RWPE2 (cell line): ENCODE measurements around the gene CAMK2B.

ENCODE experiments used
- ATAC-seq: fragments of 200-7000 bp; cut with Tn5 transposase; 3 replicates; pipeline ENCODE4 v1.9.1; 2021; ENCODE audit warnings: low read depth
- DNase-seq: peaks from one replicate; pipeline ENCODE4 v3.0.0-alpha.2; 2020; ENCODE audit warnings: low spot score
- H3K27ac ChIP-seq: fragments of 450-650 bp; 2 replicates; pipeline ENCODE4 v1.5.1; 2017; ENCODE audit warnings: mild to moderate bottlenecking; ENCODE audit not compliant: poor library complexity, severe bottlenecking
- H3K27me3 ChIP-seq: fragments of 250-450 bp; sonication (Bioruptor Pico); 2 replicates; pipeline ENCODE4 v1.5.1; 2021; ENCODE audit warnings: mild to moderate bottlenecking, moderate library complexity; ENCODE audit not compliant: insufficient read depth, poor library complexity, severe bottlenecking
- H3K36me3 ChIP-seq: fragments of 250-450 bp; sonication (Bioruptor Pico); 2 replicates; pipeline ENCODE4 v1.5.1; 2020; ENCODE audit warnings: low read depth, mild to moderate bottlenecking, moderate library complexity
- H3K4me1 ChIP-seq: fragments of 250-450 bp; sonication (Bioruptor Pico); 2 replicates; pipeline ENCODE4 v1.5.1; 2021; ENCODE audit warnings: mild to moderate bottlenecking, moderate library complexity; ENCODE audit not compliant: insufficient read depth, poor library complexity, severe bottlenecking
- H3K4me3 ChIP-seq: fragments of 250-450 bp; sonication (Bioruptor Pico); 2 replicates; pipeline ENCODE4 v1.5.1; 2021; ENCODE audit warnings: mild to moderate bottlenecking, moderate library complexity; ENCODE audit not compliant: severe bottlenecking
- H3K9me3 ChIP-seq: fragments of 250-450 bp; sonication (Bioruptor Pico); 2 replicates; pipeline ENCODE4 v1.5.1; 2021; ENCODE audit warnings: mild to moderate bottlenecking, moderate library complexity; ENCODE audit not compliant: severe bottlenecking
- TF ChIP-seq, protein P1 (sequence below): fragments of 450-650 bp; IDR thresholded peaks from one replicate; pipeline ENCODE4 v1.5.1; 2017; ENCODE audit warnings: mild to moderate bottlenecking, moderate library complexity; ENCODE audit not compliant: poor library complexity, severe bottlenecking

The CAMK2B gene

DNA sequence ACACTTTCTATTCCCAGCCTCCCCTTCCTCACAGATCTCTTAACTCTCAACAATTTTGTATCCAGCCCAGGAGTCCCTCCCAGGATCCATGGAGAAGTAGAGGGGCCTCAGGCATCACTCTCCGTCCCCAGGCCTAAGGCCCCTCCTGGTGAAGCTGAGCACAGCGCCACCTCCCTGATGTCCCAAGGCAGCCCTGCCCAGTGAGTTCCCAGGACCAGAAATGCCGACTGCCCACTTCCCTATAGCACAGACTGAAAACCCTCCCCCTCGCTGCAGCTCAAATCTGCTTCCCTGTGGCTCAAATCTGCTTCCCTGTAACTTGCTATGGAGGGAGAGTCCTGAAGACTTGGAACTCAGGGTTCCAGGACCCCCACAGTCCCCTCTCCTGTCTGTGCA, 89.1 kb downstream of the CAMK2B start:
- H3K27me3 ChIP-seq, result no peaks in the 10 kb centered on the region
- TF ChIP-seq, protein P1, sequence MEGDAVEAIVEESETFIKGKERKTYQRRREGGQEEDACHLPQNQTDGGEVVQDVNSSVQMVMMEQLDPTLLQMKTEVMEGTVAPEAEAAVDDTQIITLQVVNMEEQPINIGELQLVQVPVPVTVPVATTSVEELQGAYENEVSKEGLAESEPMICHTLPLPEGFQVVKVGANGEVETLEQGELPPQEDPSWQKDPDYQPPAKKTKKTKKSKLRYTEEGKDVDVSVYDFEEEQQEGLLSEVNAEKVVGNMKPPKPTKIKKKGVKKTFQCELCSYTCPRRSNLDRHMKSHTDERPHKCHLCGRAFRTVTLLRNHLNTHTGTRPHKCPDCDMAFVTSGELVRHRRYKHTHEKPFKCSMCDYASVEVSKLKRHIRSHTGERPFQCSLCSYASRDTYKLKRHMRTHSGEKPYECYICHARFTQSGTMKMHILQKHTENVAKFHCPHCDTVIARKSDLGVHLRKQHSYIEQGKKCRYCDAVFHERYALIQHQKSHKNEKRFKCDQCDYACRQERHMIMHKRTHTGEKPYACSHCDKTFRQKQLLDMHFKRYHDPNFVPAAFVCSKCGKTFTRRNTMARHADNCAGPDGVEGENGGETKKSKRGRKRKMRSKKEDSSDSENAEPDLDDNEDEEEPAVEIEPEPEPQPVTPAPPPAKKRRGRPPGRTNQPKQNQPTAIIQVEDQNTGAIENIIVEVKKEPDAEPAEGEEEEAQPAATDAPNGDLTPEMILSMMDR, result no peak
- DNase-seq (no peak), ATAC-seq (no peak)
- no peaks in the 10 kb centered on the region for H3K36me3 ChIP-seq
- H3K9me3 ChIP-seq, result no peaks in the 10 kb centered on the region
- no peak overlapping the region for H3K4me3 ChIP-seq
- H3K27ac ChIP-seq, result no peak overlapping the region
- H3K4me1 ChIP-seq, result no peaks in the 10 kb centered on the region

DNA sequence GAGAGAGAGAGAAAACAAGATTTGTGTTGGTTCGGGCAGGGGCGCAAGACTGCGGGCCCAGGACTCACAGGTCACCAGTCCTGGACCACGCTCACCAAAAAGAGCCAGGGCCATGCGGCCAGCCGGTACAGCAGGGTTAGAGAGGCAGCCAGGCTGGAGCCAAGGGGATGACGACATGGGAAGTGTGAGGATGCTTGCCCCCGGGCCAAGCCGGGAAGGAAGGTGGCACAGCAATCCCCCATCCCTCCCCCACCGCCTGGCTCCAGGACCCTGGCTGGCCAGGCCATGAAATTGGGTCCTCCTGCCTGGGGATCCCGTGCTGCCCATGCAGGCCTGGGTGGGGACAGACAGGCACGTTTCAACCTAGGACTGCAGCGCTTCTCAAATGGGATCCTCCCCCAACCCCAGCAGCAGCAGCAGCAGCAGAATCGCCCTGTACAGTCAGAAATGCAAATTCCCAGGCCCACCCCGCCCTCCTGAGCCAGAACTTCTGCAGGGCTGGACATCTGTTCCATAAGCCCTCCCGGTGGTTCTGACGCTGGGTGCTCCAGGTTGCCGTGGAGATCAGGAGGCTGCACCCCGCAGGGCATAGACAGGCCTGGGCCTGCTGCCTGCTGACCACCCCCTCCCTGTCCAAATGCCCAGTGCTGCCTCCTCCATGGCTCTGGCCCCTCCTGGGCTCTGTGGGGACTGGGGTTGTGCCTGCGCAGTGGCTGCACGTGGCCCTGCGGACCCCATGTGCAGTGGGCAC, 89.6 kb downstream of the CAMK2B start:
- peak; percentile 60 for ATAC-seq
- TF ChIP-seq, protein P1, result no peak
- no peaks in the 10 kb centered on the region for H3K27me3 ChIP-seq

DNA sequence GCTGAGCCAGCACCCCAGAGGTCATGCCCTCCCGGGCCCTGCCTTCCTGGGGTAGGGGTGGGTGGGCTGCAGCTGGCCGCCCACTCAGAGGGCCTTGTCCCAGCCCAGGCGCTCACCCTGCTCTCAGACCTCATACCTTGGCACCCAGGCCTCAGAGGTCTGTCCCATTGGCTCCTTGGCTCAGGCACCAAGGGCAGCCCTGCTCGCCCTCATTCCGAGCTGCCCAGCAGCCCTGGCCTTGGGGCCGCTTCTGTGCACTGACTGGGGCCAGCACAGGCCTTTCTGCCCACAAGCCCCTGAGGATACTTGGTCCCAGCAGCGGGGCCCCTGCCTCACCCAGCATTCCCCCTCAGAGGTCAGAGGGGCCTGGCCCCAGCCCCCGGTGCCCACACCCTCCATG, 90.3 kb downstream of the CAMK2B start:
- ATAC-seq, result no peak
- no peak overlapping the region for H3K27ac ChIP-seq
- TF ChIP-seq, protein P1, result no peak
- H3K27me3 ChIP-seq, result no peaks in the 10 kb centered on the region
- no peaks in the 10 kb centered on the region for H3K9me3 ChIP-seq
- no peaks in the 10 kb centered on the region for H3K36me3 ChIP-seq
- H3K4me1 ChIP-seq, result no peaks in the 10 kb centered on the region
- no peak for DNase-seq
- H3K4me3 ChIP-seq, result no peak overlapping the region

More for the DNA sequence above, 89.6 kb downstream of the CAMK2B start:
- Histone ChIP-seq H3K9me3 (no peaks in the 10 kb centered on the region), H3K27ac (no peak overlapping the region), H3K36me3 (no peaks in the 10 kb centered on the region), H3K4me1 (no peaks in the 10 kb centered on the region), H3K4me3 (no peak overlapping the region)
- no peak for DNase-seq

DNA sequence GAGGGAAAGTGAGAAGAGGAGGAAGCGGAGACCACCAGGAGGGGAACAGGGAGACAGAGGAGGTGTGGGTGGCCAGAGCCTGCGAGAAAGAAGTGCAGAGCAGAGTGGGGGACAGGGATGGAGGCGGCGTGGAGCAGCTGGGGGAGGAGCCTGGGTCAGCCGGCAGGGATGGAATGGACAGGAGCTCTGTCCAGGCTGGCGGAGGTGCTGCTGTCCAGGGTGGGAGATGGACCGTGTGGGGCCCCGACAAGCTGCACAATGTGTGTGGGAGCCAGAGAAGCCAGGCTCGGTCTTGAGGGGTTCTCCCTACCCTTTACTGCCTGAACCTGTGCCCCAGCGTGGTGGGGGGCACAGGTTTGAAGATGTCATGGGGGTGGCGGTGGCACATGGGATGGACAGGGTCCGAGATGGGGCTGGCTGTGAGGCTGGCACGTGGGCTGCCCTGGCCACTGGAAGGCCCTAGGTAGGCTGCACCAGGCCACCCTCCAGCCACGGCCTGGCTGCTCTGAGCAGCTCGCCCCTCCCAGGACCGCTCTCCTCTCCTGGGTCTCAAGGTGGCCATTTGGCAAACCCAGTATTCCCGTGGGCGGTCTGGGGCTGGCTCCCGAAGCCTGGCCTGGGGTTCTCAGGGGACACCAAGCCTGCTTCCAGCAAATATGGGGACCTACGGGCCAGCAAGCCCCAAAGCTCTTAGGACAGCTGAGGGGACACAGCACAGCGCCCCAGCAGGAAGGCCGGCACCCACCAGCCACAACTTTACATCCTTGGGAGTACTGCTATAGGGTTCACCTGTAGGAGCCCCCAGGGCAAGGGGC, 92.3 kb downstream of the CAMK2B start:
- ATAC-seq (no peak), DNase-seq (no peak)
- TF ChIP-seq, protein P1, result no peak
- no peaks in the 10 kb centered on the region for H3K27me3 ChIP-seq
- no peak overlapping the region for H3K4me3 ChIP-seq
- no peaks in the 10 kb centered on the region for H3K36me3 ChIP-seq
- no peaks in the 10 kb centered on the region for H3K4me1 ChIP-seq
- no peaks in the 10 kb centered on the region for H3K9me3 ChIP-seq
- no peak overlapping the region for H3K27ac ChIP-seq

DNA sequence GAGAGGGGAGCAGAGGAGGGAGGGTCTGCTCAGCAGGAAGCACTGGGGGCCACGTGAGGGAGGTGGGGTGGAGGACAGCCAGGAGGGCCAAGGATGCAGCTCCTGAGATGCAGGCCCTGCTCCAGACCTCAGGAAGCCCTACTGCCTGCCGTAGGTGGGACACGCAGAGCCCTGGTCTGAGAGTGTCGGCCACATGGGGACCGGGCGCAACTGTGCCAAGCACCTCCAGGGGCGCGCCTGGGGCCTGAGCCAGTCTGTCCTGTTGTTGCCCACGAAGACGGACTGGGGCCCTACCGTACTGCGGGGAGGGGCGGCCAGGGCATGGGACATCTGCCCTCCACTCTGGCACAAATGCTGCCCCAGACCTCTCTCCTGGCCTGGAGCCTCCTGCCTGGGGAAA, 93.0 kb downstream of the CAMK2B start:
- no peaks in the 10 kb centered on the region for H3K4me1 ChIP-seq
- H3K27ac ChIP-seq, result no peak overlapping the region
- TF ChIP-seq, protein P1, result no peak
- H3K9me3 ChIP-seq, result no peaks in the 10 kb centered on the region
- H3K4me3 ChIP-seq, result no peak overlapping the region
- H3K36me3 ChIP-seq, result no peaks in the 10 kb centered on the region
- no peaks in the 10 kb centered on the region for H3K27me3 ChIP-seq
- ATAC-seq (no peak), DNase-seq (no peak)
